K562 (cell line): ENCODE data around the gene VWA7. TPM values are rescaled to one million over a fixed set of nuclear protein-coding genes. Genes with fewer than 3 reads are reported as not detected.
A peak's percentile ranks its signal among the peaks of the same experiment; 100 is the strongest.

Experiments used
- ATF4 ChIP-seq: fragments of 450-650 bp; formaldehyde crosslinking; IDR thresholded peaks from 2 replicates; pipeline ENCODE4 v1.4.0; 2022; ENCODE audit warnings: mild to moderate bottlenecking, moderate library complexity
- BCL6 ChIP-seq: fragments of 250-450 bp; sonication (Bioruptor Pico); IDR thresholded peaks from 2 replicates; pipeline ENCODE4 v1.4.0; 2020
- ELF4 ChIP-seq: fragments of 450-650 bp; formaldehyde crosslinking; IDR thresholded peaks from 2 replicates; pipeline ENCODE4 v1.4.0; 2022; ENCODE audit warnings: missing genetic modification characterization
- ERF ChIP-seq: fragments of 450-650 bp; formaldehyde crosslinking; IDR thresholded peaks from 2 replicates; pipeline ENCODE4 v1.4.0; 2020; ENCODE audit warnings: mild to moderate bottlenecking, mixed read lengths
- FIP1L1 ChIP-seq: fragments of 200-400 bp; formaldehyde crosslinking; IDR thresholded peaks from 2 replicates; pipeline ENCODE4 v1.6.1; 2018; ENCODE audit warnings: mild to moderate bottlenecking, low read depth, low read length; ENCODE audit not compliant: poor library complexity, severe bottlenecking
- HDAC3 ChIP-seq: fragments of 450-650 bp; IDR thresholded peaks from 2 replicates; pipeline ENCODE4 v1.6.1; 2018; ENCODE audit warnings: borderline replicate concordance, mild to moderate bottlenecking, moderate library complexity; ENCODE audit not compliant: partially characterized antibody
- ID3 ChIP-seq, 2 experiments: fragments of 250-450 bp in 1 of 2; fragments of 450-650 bp in 1 of 2; sonication (Bioruptor Pico) in 1 of 2; IDR thresholded peaks; 2 replicates each; pipeline versions ENCODE4 v1.6.1 to v1.8.0; 2016 to 2021; ENCODE audit warnings: mild to moderate bottlenecking in 2 of 2, moderate library complexity in 2 of 2, missing compliant biosample characterization in 1 of 2, missing genetic modification characterization in 1 of 2
- IFI16 ChIP-seq: fragments of 250-450 bp; sonication (Bioruptor Pico); IDR thresholded peaks from 2 replicates; pipeline ENCODE4 v2.1.2; 2022; ENCODE audit warnings: mild to moderate bottlenecking, inconsistent platforms
- KLF6 ChIP-seq: fragments of 250-450 bp; sonication (Bioruptor Pico); IDR thresholded peaks from 2 replicates; pipeline ENCODE4 v1.4.0; 2020; ENCODE audit warnings: mild to moderate bottlenecking, moderate library complexity, borderline replicate concordance
- LARP7 ChIP-seq: fragments of 450-650 bp; IDR thresholded peaks from 2 replicates; pipeline ENCODE4 v1.6.1; 2016
- NFATC3 ChIP-seq: fragments of 450-650 bp; IDR thresholded peaks from 2 replicates; pipeline ENCODE4 v1.6.1; 2017; ENCODE audit warnings: mild to moderate bottlenecking
- RBM34 ChIP-seq: fragments of 200-400 bp; formaldehyde crosslinking; IDR thresholded peaks from 2 replicates; pipeline ENCODE4 v1.6.1; 2018; ENCODE audit warnings: low read length, borderline replicate concordance; ENCODE audit not compliant: insufficient read depth
- SMARCA4 ChIP-seq: fragments of 450-650 bp; IDR thresholded peaks from 2 replicates; pipeline ENCODE4 v1.6.1; 2016
- ZNF12 ChIP-seq: sonication (generic); formaldehyde crosslinking; IDR thresholded peaks from 2 replicates; pipeline ENCODE4 v1.4.0; 2020; ENCODE audit warnings: mild to moderate bottlenecking, missing genetic modification reagents
- polyA plus RNA-seq, 8 experiments: library from polyadenylated mRNA; depleted of rRNA in 4 of 8; stranded (reverse) in 5 of 8; unstranded in 3 of 8; fragments of >200 nt; fragmentation: Nextera tagmentation in 2 of 8; fragmentation: Illumina TruSeq in 1 of 8; extraction: Ambion mirVana in 2 of 8; extraction: Trizol in 1 of 8; gene quantifications; 2 replicates each; pipeline versions ENCODE4 v1.2.1 to v1.2.3, GENCODE V29; 2011 to 2014; ENCODE audit warnings: inconsistent platforms in 1 of 8, missing spikeins in 1 of 8
- total RNA-seq, 7 experiments: library from RNA; depleted of rRNA in 6 of 7; stranded (reverse); fragments of >200 nt in 6 of 7; fragmentation: Illumina TruSeq in 2 of 7; extraction: Trizol in 2 of 7; gene quantifications; 2 replicates each; pipeline versions ENCODE4 v1.2.1 to v1.2.3, GENCODE V29; 2011 to 2021; ENCODE audit warnings: low replicate concordance in 1 of 7
- TF ChIP-seq, protein P1 (sequence below), 2 experiments: fragments of 150-350 bp in 1 of 2; IDR thresholded peaks; 2 replicates each; pipeline ENCODE4 v1.6.1; 2012 to 2016; ENCODE audit warnings: low read depth in 2 of 2, low read length in 2 of 2, mild to moderate bottlenecking in 1 of 2, moderate library complexity in 1 of 2
- TF ChIP-seq, protein P2 (sequence below): fragments of 200-400 bp; formaldehyde crosslinking; IDR thresholded peaks from 2 replicates; pipeline ENCODE4 v1.6.1; 2017; ENCODE audit warnings: mild to moderate bottlenecking, low read depth, low read length, moderate library complexity

VWA7 gene
- total and polyA plus RNA-seq, 9 of the 15 experiments (the other 6 are each of a cell fraction or from before 2014, with no cell fraction given), result 0.18 to 2.9 (median 0.95) TPM

DNA sequence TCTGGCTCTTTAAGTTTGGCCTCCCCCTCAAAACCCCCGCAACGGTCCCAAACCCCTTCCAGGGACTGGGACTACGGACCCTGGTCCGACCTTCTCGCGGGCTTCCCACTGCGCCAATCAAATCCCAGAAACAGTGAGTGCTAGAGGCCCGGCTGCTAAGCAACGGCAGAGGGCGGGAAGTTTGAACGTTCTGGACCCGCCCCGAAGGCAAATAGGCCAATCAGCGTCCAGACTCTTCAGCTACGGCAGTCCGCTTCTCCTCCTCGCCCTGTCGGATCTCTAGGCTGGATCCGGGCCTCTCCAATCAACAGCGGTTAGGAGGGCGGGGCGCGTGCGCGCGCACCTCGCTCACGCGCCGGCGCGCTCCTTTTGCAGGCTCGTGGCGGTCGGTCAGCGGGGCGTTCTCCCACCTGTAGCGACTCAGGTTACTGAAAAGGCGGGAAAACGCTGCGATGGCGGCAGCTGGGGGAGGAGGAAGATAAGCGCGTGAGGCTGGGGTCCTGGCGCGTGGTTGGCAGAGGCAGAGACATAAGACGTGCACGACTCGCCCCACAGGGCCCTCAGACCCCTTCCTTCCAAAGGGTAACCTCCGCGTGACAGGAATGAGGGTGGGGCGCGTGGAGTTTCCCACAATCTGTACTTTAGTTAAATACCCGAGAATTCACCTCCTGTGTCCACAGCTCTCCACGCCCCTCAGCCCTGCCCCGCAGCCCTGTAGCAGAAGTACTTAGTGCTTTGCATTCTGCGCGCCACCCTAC is 37.3 kb downstream of the VWA7 start, which contains the start of gene MSH5 (continued):
- TF ChIP-seq KLF6 (CRISPR knock-in tag) (peak; percentile 86), ATF4 (CRISPR knock-in tag) (no peak), ERF (CRISPR knock-in tag) (peak; percentile 90), NFATC3 (no peak), ID3 (CRISPR knock-in tag; IDR thresholded peaks at IDR 0.05) (no peak), ID3 (tag; IDR thresholded peaks at IDR 0.05) (peak; percentile 95), ZNF12 (CRISPR knock-in tag) (peak; percentile 23; the same call in 1 of the 2 replicates), IFI16 (CRISPR knock-in tag) (no peak), RBM34 (no peak), BCL6 (CRISPR knock-in tag) (no peak; the same call in 1 of the 2 replicates), FIP1L1 (peak; percentile 97), ELF4 (CRISPR knock-in tag) (peak; percentile 54; the same call in 1 of the 2 replicates), SMARCA4 (no peak), HDAC3 (no peak), LARP7 (peak; percentile 86; the same call in 1 of the 2 replicates)
- TF ChIP-seq, protein P1, sequence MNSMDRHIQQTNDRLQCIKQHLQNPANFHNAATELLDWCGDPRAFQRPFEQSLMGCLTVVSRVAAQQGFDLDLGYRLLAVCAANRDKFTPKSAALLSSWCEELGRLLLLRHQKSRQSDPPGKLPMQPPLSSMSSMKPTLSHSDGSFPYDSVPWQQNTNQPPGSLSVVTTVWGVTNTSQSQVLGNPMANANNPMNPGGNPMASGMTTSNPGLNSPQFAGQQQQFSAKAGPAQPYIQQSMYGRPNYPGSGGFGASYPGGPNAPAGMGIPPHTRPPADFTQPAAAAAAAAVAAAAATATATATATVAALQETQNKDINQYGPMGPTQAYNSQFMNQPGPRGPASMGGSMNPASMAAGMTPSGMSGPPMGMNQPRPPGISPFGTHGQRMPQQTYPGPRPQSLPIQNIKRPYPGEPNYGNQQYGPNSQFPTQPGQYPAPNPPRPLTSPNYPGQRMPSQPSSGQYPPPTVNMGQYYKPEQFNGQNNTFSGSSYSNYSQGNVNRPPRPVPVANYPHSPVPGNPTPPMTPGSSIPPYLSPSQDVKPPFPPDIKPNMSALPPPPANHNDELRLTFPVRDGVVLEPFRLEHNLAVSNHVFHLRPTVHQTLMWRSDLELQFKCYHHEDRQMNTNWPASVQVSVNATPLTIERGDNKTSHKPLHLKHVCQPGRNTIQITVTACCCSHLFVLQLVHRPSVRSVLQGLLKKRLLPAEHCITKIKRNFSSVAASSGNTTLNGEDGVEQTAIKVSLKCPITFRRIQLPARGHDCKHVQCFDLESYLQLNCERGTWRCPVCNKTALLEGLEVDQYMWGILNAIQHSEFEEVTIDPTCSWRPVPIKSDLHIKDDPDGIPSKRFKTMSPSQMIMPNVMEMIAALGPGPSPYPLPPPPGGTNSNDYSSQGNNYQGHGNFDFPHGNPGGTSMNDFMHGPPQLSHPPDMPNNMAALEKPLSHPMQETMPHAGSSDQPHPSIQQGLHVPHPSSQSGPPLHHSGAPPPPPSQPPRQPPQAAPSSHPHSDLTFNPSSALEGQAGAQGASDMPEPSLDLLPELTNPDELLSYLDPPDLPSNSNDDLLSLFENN (IDR thresholded peaks at IDR 0.05; ENCODE audit: low read depth in 2 of 2, low read length in 2 of 2), result peak in 1 of 2 experiments; percentile 16; a peak in 2 of 4 replicates
- TF ChIP-seq, protein P2, sequence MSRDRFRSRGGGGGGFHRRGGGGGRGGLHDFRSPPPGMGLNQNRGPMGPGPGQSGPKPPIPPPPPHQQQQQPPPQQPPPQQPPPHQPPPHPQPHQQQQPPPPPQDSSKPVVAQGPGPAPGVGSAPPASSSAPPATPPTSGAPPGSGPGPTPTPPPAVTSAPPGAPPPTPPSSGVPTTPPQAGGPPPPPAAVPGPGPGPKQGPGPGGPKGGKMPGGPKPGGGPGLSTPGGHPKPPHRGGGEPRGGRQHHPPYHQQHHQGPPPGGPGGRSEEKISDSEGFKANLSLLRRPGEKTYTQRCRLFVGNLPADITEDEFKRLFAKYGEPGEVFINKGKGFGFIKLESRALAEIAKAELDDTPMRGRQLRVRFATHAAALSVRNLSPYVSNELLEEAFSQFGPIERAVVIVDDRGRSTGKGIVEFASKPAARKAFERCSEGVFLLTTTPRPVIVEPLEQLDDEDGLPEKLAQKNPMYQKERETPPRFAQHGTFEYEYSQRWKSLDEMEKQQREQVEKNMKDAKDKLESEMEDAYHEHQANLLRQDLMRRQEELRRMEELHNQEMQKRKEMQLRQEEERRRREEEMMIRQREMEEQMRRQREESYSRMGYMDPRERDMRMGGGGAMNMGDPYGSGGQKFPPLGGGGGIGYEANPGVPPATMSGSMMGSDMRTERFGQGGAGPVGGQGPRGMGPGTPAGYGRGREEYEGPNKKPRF, result no peak
